Measurements from ENCODE around the gene LAT.
"Not testable (repeated sequence)": the region's sequence is repeated elsewhere in the genome, so short reads cannot be mapped to it uniquely, and the experiment has no call there.

LAT gene, protein sequence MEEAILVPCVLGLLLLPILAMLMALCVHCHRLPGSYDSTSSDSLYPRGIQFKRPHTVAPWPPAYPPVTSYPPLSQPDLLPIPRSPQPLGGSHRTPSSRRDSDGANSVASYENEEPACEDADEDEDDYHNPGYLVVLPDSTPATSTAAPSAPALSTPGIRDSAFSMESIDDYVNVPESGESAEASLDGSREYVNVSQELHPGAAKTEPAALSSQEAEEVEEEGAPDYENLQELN

DNA sequence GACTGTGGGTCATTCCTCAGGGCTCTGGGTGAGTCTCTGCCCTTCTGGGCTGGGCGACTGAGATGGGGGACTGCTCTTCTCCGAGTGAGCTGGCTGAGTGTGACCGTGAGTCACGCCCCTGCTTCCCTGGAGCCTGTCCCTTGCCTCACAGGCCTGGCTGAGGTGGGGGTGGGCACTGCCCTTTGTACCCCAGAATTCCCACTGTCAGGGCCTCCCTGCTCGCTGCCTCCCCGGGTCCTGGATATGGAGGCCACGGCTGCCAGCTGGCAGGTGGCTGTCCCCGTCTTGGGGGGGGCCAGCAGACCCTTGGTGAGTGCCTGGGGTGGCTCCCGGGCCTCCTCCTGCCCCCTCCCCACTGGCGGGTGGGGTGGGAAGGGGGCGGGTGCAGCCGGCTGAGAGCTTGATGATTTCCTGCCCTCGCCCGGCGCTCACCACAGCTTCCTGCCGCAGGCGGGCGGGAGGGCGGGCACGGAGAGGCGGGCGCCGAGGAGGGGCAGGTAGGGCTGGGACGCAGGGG is at the start of gene LAT:
TSS of gene LAT (plus strand) at position 434 of the 517 bp plus-strand sequence. CDS start 366 bp downstream, outside the sequence.
- no peak for DNase-seq (ENCODE audit: low read depth, low spot score)

DNA sequence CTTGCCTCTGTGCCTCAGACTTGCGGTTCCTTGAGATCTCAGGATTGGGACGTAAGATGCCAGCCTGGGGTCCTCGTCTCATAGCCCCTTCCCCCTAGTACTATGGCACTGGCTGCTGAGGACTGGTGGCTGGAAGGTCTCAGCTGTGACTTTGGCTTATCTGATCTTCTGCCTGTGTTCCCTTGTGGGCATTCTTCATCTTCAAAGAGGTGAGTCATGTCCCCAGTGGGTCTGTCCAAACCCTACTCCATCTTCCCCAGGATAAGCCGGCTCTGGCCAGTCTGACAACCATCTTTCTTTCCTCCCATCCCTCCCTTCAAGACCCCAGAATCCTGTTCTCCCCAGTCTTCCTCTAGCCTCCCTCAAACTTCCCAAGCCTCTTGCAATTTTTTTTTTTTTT is 49.5 kb upstream of the LAT start:
- no peak for DNase-seq (ENCODE audit: low read depth, low spot score)

DNA sequence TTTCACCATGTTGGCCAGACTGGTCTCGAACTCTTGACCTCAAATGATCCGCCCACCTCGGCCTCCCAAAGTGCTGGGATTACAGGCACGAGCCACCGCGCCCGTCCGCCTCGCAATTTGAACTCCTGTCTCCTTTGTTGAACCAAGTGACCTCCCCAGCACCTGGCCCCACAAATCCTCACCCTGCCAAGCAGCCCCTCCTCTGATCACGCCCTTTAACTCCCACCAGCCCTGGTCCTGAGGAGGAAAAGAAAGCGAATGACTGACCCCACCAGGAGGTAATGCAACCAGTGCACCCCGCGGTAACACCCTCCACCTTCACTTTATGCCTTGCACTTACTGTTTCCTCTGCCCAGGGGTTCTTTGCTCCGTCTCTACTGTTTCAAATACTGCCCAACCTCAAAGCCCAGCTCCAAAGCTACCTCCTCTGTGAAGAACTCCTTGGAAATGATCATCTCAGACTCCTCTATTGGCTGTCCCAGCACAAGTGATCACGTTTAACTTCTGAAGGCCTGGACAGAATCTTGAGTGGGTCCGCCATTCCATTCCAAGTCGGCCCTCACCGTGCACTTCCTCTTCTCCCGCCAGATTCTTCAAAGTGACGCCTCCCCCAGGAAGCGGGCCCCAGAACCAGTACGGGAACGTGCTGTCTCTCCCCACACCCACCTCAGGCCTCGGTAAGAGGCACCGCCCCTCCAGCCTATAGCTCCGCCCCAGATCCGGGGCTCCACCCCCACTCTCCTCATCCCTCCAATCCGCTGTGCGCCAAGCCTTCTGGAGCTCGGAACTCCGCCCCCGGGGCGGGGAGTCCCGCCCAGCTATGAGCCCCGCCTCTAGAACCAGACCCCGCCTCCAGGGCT is 48.7 kb upstream of the LAT start:
- DNase-seq (ENCODE audit: low read depth, low spot score) = no peak

DNA sequence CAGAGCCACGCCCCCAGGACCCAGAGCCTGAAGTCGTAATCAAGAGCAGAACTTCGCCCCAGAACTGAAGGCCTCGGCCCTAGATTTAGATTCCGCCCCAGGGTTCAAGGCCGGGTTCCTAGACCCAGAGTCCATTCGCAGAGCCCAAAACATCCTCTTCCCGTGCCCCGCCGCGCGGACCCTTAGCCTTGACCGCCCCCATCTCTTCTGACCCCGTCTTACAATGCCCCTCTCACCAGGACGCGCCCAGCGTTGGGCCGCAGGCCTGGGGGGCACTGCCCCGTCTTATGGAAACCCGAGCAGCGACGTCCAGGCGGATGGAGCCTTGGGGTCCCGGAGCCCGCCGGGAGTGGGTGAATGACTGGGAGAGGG is 48.1 kb upstream of the LAT start:
- no peak for DNase-seq (ENCODE audit: low read depth, low spot score)

DNA sequence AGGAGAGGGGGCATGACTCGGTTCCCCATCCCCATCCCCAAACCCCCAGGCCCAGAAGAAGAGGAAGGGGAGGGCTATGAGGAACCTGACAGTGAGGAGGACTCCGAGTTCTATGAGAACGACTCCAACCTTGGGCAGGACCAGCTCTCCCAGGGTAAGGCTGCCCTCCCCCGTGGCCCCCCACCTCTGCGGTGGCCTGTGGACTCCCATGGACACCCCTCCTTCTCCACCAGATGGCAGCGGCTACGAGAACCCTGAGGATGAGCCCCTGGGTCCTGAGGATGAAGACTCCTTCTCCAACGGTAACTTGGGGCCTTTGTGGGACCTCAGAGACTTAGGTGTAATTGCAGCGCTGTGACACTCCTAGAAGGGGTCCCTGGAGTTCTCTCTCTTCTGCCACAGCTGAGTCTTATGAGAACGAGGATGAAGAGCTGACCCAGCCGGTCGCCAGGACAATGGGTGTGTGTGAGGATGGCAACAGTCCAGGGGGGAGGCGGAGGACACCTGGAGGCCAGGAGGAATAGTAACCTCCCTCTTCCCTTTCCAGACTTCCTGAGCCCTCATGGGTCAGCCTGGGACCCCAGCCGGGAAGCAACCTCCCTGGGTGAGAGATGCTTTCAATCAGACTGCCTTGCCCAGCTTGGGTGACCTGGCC is 47.5 kb upstream of the LAT start:
- DNase-seq (ENCODE audit: low read depth, low spot score) = no peak

DNA sequence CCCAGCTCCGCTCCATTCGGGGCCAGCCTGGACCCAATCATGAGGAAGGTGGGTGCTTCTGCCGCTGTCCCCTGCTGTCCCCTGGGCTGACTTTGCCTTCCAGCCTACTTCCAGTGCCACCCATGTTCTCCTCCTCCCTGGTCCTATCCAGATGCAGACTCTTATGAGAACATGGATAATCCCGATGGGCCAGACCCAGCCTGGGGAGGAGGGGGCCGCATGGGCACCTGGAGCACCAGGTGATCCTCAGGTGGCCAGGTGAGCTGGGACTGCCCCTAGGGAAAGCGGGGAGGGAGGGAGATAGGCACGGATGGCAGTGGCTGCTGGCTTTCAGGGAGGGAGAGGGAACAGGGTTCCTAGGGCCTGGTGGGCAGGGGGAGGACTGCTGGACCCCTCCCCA is 46.1 kb upstream of the LAT start:
- DNase-seq (ENCODE audit: low read depth, low spot score) = no peak

DNA sequence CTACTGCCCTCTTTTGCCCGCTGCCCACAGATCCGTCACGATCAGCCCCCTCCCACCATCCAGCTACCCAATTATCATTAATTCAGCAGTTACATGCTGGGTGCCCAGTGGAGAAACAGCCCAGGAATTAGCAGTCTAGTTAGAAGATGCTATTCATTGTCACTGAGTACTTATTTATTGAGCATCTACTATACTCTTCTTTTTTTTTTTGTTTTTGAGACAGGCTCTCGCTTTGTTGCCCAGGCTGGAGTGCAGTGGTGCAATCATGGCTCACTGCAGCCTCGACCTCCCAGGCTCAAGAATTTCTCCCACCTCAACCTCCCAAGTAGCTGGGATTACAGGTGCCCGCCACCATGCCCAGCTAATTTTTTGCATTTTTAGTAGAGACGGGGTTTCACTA is 45.0 kb upstream of the LAT start:
- DNase-seq (ENCODE audit: low read depth, low spot score) = not testable (repeated sequence)

DNA sequence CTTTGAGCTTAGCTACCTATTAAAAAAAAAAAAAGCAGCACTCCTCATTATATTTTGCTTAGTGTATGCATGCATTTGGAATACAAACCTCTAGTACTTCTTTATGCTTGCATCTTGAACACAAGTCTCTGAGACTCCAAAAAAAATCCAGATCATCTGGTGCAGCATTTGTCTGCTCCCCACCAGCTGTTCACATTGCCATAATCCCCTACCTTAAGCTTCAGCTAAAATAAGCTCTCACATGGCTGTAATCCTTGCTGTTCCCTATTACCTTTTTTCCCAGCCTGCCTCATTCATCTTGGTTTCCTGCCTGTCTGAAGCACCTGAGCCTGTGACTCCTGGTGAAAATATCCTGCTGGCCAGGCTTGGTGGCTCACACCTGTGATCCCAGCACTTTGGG is 41.6 kb upstream of the LAT start:
- DNase-seq (ENCODE audit: low read depth, low spot score) = no peak

DNA sequence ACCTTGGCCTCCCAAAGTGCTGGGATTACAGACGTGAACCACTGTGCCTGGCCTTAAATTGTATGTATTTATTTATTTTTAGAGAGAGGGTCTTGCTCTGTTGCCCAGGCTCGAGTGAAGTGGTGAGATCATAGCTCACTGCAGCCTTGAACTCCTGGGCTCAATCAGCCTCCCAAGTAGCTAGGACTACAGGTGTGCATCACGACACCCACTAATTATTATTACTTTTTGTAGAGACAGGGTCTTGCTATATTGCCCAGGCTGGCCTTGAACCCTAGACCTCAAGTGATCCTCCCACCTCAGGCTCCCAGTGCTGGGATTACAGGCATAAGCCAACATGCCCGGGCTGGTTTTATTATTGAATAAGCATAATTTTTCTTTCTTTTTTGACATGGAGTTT is 38.2 kb upstream of the LAT start:
- no peak for DNase-seq (ENCODE audit: low read depth, low spot score)

DNA sequence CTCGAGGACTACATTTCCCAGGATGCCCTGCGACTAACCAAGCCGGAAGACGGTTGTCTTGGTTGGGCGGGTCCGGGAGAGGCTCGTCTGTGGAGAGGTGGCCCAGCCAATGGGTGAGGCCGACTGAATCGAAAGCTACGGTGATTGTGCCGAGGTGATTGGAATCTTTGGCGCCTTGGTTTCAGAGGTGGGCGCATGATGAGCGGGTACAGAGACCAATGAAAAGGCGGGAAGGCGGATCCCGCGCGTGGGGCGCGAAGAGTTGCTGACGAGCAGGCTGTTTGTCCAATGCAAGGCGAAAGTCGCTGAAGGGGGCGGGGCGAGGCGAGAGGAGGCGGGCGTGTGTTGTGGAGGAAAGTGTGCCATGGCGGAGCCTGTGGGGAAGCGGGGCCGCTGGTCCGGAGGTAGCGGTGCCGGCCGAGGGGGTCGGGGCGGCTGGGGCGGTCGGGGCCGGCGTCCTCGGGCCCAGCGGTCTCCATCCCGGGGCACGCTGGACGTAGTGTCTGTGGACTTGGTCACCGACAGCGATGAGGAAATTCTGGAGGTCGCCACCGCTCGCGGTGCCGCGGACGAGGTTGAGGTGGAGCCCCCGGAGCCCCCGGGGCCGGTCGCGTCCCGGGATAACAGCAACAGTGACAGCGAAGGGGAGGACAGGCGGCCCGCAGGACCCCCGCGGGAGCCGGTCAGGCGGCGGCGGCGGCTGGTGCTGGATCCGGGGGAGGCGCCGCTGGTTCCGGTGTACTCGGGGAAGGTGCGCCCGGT is 34.0 kb upstream of the LAT start, which contains the start of gene NFATC2IP:
TSS of gene NFATC2IP (plus strand) at position 290 of the 762 bp plus-strand sequence. CDS start at position 365, 75 bp downstream.
- DNase-seq (ENCODE audit: low read depth, low spot score) = peak; percentile 100

DNA sequence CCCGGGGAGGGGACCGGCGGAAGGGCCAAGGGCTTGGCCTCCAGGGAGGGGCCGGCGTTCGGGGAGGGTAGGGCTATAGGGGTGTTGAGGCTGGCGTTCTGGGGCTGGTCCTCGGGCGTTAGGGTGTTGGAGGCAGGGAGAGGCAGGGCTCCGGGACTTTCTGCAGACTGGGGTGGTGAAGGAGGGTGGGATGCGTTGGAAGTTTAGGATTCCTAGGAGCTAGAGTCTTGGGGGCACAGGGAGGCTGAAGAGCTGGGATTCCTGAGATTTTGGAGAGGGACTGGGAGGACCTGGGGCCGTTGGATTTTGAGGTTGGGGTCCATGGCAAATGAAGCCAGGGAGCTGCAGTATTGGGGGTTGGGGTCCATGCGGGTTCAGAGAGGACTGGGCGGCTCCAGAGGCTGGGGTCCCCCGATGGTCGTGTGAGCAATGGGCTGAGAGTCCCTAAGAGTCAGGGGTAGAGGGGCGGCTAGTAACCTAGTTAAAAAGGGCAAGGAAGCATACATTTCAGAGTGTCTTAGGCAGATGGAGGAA is 33.4 kb upstream of the LAT start:
- DNase-seq (ENCODE audit: low read depth, low spot score) = no peak

DNA sequence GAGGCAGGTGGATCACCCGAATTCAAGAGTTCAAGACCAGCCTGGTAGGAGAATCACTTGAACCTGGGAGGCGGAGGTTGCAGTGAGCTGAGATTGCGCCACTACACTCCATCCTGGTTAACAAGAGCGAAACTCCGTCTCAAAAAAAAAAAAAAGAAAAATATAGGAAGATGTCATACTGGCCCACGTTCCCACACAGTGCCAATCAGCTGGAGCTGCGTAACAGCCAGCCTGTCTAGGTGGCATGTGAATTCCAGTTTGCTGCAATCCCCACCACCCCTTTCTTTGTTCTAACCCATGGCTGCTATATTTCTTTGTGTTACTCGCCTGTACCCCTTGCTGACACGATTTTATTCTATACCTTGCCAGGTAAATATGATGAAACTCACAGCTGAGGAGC is 26.6 kb upstream of the LAT start:
- no peak for DNase-seq (ENCODE audit: low read depth, low spot score)

DNA sequence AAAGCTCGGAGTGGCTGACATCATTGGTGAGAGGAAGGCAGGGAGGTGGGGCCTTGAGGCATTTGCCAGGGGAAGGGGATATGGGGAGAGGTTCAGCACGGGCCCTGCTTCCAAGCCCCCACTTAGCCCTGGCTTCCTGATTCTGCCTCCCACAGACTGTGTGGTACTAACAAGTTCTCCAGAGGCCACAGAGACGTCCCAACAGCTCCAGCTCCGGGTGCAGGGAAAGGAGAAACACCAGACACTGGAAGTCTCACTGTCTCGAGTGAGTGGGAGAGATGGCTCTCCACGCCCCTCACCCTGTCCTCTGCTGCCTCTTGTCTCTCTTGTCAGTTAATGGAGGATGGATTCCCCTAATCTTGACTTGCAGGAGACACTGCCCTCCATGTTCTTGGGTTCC is 26.0 kb upstream of the LAT start:
- DNase-seq (ENCODE audit: low read depth, low spot score) = no peak

DNA sequence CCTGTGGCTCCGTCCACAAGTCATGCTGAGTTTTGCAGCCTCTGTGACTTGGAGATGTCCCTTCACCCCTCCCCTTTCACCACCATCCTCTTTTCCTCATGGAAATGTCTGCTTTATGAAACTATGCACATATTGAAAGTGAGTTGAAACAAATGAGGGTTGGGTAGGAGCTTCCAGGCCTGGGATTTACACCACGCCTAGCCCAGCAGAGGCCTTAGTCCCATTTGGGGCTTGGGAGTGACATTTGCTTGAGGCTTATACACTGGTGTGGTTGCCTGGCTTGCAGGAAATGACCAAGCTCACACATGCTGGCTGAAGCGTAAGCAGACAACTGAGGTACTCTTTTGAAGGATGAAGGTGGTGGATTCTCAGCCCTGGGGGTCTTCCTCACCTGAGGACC is 20.8 kb upstream of the LAT start:
- no peak for DNase-seq (ENCODE audit: low read depth, low spot score)

DNA sequence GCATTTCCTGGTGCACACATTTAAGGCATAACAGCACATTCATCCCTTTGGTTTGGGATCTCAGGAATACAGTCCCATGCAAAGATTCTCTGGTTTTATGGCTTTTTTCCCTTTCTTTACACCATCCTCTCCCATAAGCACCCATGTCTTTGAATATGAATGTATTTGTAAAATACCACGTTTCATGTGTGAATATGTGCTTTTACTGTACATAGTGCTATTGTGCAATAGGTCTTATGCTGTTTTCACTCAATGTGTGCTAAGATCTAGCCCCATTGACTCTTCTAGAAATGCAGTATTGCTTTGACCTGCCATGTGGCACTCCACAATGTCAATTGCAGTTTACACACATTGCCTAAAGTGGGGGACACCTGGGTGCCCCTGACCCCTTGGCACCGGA is 20.4 kb upstream of the LAT start:
- DNase-seq (ENCODE audit: low read depth, low spot score) = no peak

DNA sequence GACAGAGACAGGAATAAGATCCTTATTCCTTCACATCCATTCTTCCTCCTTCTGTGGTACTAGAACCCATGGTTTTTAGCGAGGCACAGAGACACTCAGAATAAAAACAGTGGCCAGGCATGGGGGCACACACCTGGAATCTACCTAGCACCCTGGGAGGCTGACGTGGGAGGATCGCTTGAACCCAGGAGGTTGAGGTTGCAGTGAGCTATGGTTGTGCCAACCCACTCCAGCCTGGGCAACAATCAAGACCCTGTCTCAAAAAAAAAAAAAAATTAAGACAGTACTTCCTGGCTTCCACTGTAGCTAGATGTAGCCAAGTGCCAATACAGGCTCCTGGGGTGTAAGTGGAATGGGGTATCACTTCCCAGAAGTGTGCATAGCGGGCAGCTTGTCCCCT is 17.7 kb upstream of the LAT start:
- no peak for DNase-seq (ENCODE audit: low read depth, low spot score)

DNA sequence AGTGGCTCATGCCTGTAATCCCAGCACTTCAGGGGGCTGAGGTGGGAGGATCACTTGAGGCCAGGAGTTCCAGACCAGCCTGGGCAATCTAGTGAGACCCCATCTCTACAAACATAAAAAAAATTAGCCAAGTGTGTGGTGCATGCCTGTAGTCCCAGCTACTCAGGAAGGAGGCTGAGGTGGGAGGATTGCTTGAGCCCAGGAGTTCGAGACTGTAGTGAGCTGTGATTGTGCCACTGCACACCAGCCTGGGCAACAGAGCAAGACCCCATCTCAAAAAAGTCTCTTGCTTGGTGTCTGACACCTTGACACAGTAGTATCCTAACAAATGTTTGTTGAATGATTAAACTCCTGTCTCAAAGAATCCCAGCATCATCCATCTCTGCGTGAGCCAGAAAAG is 15.2 kb upstream of the LAT start:
- DNase-seq (ENCODE audit: low read depth, low spot score) = not testable (repeated sequence)

DNA sequence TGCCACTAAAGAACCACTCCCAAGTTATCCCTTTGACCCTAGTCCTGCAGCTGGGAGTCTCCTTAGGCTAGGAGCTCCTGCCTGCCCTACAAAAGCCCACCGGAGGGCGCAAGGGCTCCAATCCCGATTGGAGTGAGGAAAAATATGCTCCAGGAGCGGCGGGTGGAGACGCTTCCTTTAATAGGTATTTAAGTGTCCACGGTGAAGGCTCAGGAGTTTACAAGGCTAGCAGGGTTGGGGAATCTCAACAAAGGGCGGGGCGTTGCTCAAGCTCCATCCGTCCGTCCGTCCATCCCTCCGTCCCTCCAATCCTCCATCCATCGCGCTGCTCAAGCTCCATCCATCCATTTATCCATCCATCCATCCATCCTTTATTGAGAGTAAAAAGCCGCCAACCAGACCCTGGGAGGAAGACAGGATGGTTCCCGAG is 10.8 kb upstream of the LAT start:
- no peak for DNase-seq (ENCODE audit: low read depth, low spot score)

DNA sequence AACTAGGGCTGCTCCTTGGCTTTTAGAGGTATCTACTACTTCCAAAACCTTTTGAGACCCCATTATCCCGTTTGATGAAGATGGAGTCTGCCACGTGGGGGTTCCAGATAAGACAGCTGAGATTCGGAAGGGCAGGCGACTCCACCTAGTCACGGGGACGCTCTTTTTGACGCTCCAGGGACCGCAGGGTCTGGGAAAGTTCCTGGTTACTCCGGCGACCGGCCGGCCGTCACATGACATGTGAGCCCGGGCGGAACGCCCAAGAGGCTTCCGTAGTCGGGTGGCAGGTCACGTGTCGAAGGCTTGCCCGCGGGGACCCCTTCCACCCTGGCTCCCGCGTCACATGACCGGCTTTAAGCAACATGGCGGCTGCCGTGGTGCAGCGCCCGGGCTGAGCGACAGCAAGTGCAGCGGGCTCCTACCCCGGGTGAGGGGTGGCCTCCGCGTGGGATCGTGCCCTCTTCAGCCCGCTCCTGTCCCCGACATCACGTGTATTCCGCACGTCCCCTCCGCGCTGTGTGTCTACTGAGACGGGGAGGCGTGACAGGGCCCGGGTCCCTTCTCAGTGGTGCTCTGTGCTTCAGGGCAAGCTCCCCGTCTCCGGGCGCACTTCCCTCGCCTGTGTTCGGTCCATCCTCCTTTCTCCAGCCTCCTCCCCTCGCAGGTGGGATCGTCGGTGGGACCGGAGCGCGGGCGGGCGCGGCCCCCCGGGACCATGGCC is 10.3 kb upstream of the LAT start, which contains the start of gene SPNS1:
TSS of gene SPNS1 (plus strand) at position 342 of the 721 bp plus-strand sequence. CDS start at position 716, 374 bp downstream.
- peak; percentile 93 for DNase-seq (ENCODE audit: low read depth, low spot score)

DNA sequence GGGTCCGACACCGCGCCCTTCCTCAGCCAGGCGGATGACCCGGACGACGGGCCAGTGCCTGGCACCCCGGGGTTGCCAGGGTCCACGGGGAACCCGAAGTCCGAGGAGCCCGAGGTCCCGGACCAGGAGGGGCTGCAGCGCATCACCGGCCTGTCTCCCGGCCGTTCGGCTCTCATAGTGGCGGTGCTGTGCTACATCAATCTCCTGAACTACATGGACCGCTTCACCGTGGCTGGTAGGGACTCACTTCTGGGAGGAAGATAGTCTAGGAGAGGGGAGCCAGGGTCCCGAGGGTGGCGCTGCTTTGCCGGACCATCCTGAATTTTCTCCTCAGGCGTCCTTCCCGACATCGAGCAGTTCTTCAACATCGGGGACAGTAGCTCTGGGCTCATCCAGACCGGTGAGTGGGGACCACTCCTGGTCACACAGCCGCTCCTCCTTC is 9.7 kb upstream of the LAT start:
- no peak for DNase-seq (ENCODE audit: low read depth, low spot score)
